H1 (cell line): ENCODE data around the gene SPINK7. TPM values are rescaled to one million over a fixed set of nuclear protein-coding genes. Genes with fewer than 3 reads are reported as not detected.

Experiments used
- CTCF ChIA-PET: fragments of 300-600 bp; sonication (Branson Sonifier 250); formaldehyde crosslinking; loops from one replicate; lab custom pipeline; 2021; ENCODE audit not compliant: partially characterized antibody; lab: Charles Lee
- POLR2A ChIA-PET: fragments of 300-600 bp; sonication (Branson Sonifier 250); formaldehyde crosslinking; loops from one replicate; lab custom pipeline; 2021; ENCODE audit warnings: inconsistent platforms; ENCODE audit not compliant: partially characterized antibody; lab: Charles Lee
- DNase-seq, 2 experiments: peaks; one replicate each; pipeline versions ENCODE4 v3.0.0 to v3.0.0-alpha.2; 2010 to 2022; ENCODE audit warnings: low spot score in 2 of 2, low read depth in 1 of 2, mixed read lengths in 1 of 2
- FAIRE-seq: peaks from 2 replicates; lab custom pipeline; 2011; peaks lifted over from hg19 to GRCh38; lab: Jason Lieb, UNC
- H2AFZ ChIP-seq: 2 replicates; pipeline ENCODE4 v1.8.1; 2012; ENCODE audit warnings: low read length, inconsistent platforms
- H2AK5ac ChIP-seq: 2 replicates; pipeline ENCODE4 v1.6.1; 2013; ENCODE audit warnings: low read depth, low read length
- H2BK120ac ChIP-seq: replicated peaks from 2 replicates; pipeline ENCODE3; 2013; ENCODE audit warnings: low read depth, low read length, inconsistent platforms
- H2BK12ac ChIP-seq: 2 replicates; pipeline ENCODE4 v1.6.1; 2013; ENCODE audit warnings: low read depth, low read length
- H2BK15ac ChIP-seq: 2 replicates; pipeline ENCODE4 v1.6.1; 2013; ENCODE audit warnings: low read length
- H2BK20ac ChIP-seq: 2 replicates; pipeline ENCODE4 v1.6.1; 2013; ENCODE audit warnings: low read length
- H2BK5ac ChIP-seq: 2 replicates; pipeline ENCODE4 v1.6.1; 2013; ENCODE audit warnings: low read depth, low read length
- H3K14ac ChIP-seq: 2 replicates; pipeline ENCODE4 v1.6.1; 2013; ENCODE audit warnings: inconsistent platforms; ENCODE audit not compliant: insufficient read length
- H3K18ac ChIP-seq: 2 replicates; pipeline ENCODE4 v1.6.1; 2013; ENCODE audit warnings: low read length; ENCODE audit errors: extremely low read depth
- H3K23ac ChIP-seq: 2 replicates; pipeline ENCODE4 v1.6.1; 2013; ENCODE audit warnings: inconsistent platforms; ENCODE audit not compliant: insufficient read length
- H3K23me2 ChIP-seq: 2 replicates; pipeline ENCODE4 v1.6.1; 2013; ENCODE audit warnings: low read depth, low read length
- H3K27ac ChIP-seq: 2 replicates; pipeline ENCODE4 v1.6.1; 2011; ENCODE audit warnings: low read depth, low read length, inconsistent platforms
- H3K27me3 ChIP-seq, 4 experiments: replicated peaks in 1 of 4; 1 replicate in 1 of 4; 2 replicates in 3 of 4; pipeline versions ENCODE4 v1.6.1 to v1.8.1; 2011 to 2013; ENCODE audit warnings: low read length in 3 of 4, mild to moderate bottlenecking in 3 of 4, inconsistent platforms in 2 of 4, mixed read lengths in 2 of 4, moderate library complexity in 1 of 4; ENCODE audit not compliant: control insufficient read depth in 3 of 4, insufficient read depth in 3 of 4; ENCODE audit errors: extremely low read depth in 1 of 4
- H3K36me3 ChIP-seq, 4 experiments: 2 replicates each; pipeline versions ENCODE4 v1.6.1 to v1.8.1; 2011 to 2013; ENCODE audit warnings: mild to moderate bottlenecking in 4 of 4, low read length in 3 of 4, moderate library complexity in 2 of 4, control low read depth in 1 of 4, inconsistent platforms in 1 of 4; ENCODE audit not compliant: insufficient read depth in 4 of 4, control insufficient read depth in 2 of 4
- H3K4ac ChIP-seq: replicated peaks from 2 replicates; pipeline ENCODE3; 2013; ENCODE audit warnings: low read length, low read depth, mixed read lengths, inconsistent platforms; ENCODE audit not compliant: insufficient read length
- H3K4me1 ChIP-seq, 4 experiments: replicated peaks in 1 of 4; 1 replicate in 1 of 4; 2 replicates in 3 of 4; pipeline versions ENCODE4 v1.6.1 to v1.8.1; 2011 to 2013; ENCODE audit warnings: low read length in 3 of 4, inconsistent platforms in 2 of 4, mixed read lengths in 1 of 4; ENCODE audit not compliant: insufficient read depth in 4 of 4, control insufficient read depth in 3 of 4
- H3K4me2 ChIP-seq, 2 experiments: 2 replicates each; pipeline versions ENCODE4 v1.6.1 to v1.8.1; 2011 to 2013; ENCODE audit warnings: low read depth in 2 of 2, low read length in 2 of 2, control low read depth in 1 of 2, inconsistent platforms in 1 of 2, mild to moderate bottlenecking in 1 of 2; ENCODE audit not compliant: insufficient read depth in 1 of 2
- H3K4me3 ChIP-seq, 4 experiments: fragments of 200-600, 300-600 bp in 1 of 4; sonication (generic), shearing (Covaris generic), sonication (Bioruptor Twin) in 1 of 4; 2 replicates each; pipeline versions ENCODE4 v1.5.1 to v1.8.1; 2011 to 2016; ENCODE audit warnings: low read length in 4 of 4, low read depth in 3 of 4, control low read depth in 2 of 4, inconsistent platforms in 2 of 4, mild to moderate bottlenecking in 2 of 4, mixed read lengths in 1 of 4, moderate library complexity in 1 of 4; ENCODE audit not compliant: insufficient read depth in 2 of 4; ENCODE audit errors: extremely low read depth in 1 of 4
- H3K56ac ChIP-seq: replicated peaks from 2 replicates; pipeline ENCODE3; 2013; ENCODE audit warnings: low read depth, mild to moderate bottlenecking, mixed read lengths, low read length, inconsistent platforms; ENCODE audit not compliant: insufficient read length
- H3K79me1 ChIP-seq: 2 replicates; pipeline ENCODE4 v1.6.1; 2013; ENCODE audit warnings: low read depth, low read length, control low read depth
- H3K79me2 ChIP-seq, 2 experiments: 2 replicates each; pipeline versions ENCODE4 v1.6.1 to v1.8.1; 2012 to 2013; ENCODE audit warnings: low read length in 2 of 2, mild to moderate bottlenecking in 2 of 2, inconsistent platforms in 1 of 2; ENCODE audit not compliant: insufficient read depth in 2 of 2, control insufficient read depth in 1 of 2
- H3K9ac ChIP-seq, 4 experiments: replicated peaks in 1 of 4; 1 replicate in 1 of 4; 2 replicates in 3 of 4; pipeline versions ENCODE4 v1.6.1 to v1.8.1; 2011 to 2013; ENCODE audit warnings: low read depth in 3 of 4, low read length in 3 of 4, control low read depth in 2 of 4, mild to moderate bottlenecking in 2 of 4, moderate library complexity in 2 of 4, inconsistent platforms in 1 of 4; ENCODE audit errors: extremely low read depth in 1 of 4
- H3K9me3 ChIP-seq, 2 experiments: 2 replicates each; pipeline versions ENCODE4 v1.6.1 to v1.8.1; 2012 to 2013; ENCODE audit warnings: mild to moderate bottlenecking in 2 of 2, moderate library complexity in 2 of 2, control low read depth in 1 of 2, inconsistent platforms in 1 of 2, low read depth in 1 of 2, low read length in 1 of 2, mixed read lengths in 1 of 2; ENCODE audit not compliant: insufficient read depth in 2 of 2
- H4K20me1 ChIP-seq, 2 experiments: replicated peaks in 1 of 2; 2 replicates each; pipeline versions ENCODE3 to v1.8.1; 2011 to 2013; ENCODE audit warnings: inconsistent platforms in 2 of 2, low read length in 2 of 2, mild to moderate bottlenecking in 1 of 2; ENCODE audit not compliant: insufficient read depth in 2 of 2, control insufficient read depth in 1 of 2
- H4K5ac ChIP-seq: 2 replicates; pipeline ENCODE4 v1.6.1; 2013; ENCODE audit warnings: low read length, low read depth, mixed read lengths, inconsistent platforms; ENCODE audit not compliant: insufficient read length
- H4K8ac ChIP-seq: 2 replicates; pipeline ENCODE4 v1.8.0; 2013; ENCODE audit warnings: mild to moderate bottlenecking, moderate library complexity, low read length, inconsistent platforms; ENCODE audit not compliant: insufficient read depth; ENCODE audit errors: extremely low read depth
- H4K91ac ChIP-seq: replicated peaks from 2 replicates; pipeline ENCODE3; 2013; ENCODE audit warnings: low read length, mixed read lengths, inconsistent platforms; ENCODE audit not compliant: insufficient read length
- BACH1 ChIP-seq: IDR thresholded peaks from 2 replicates; pipeline ENCODE4 v1.6.1; 2012; ENCODE audit warnings: low read length, improper control_type of control experiment
- BRCA1 ChIP-seq: IDR thresholded peaks from 2 replicates; pipeline ENCODE4 v1.6.1; 2012; ENCODE audit warnings: low read depth, low read length, improper control_type of control experiment
- CHD2 ChIP-seq: IDR thresholded peaks from 2 replicates; pipeline ENCODE4 v1.6.1; 2012; ENCODE audit warnings: low read length, improper control_type of control experiment
- CTCF ChIP-seq, 3 experiments: IDR thresholded peaks; 1 replicate in 2 of 3; 2 replicates in 1 of 3; pipeline versions ENCODE4 v1.5.1 to v1.6.1; 2011; ENCODE audit warnings: low read length in 3 of 3, mild to moderate bottlenecking in 3 of 3, inconsistent platforms in 2 of 3, low read depth in 1 of 3, moderate library complexity in 1 of 3; ENCODE audit not compliant: insufficient read depth in 1 of 3; ENCODE audit errors: control extremely low read depth in 1 of 3
- EGR1 ChIP-seq: IDR thresholded peaks from 2 replicates; pipeline ENCODE4 v1.6.1; 2011; ENCODE audit warnings: low read depth, low read length, borderline replicate concordance
- EP300 ChIP-seq, 2 experiments: IDR thresholded peaks; 1 replicate in 1 of 2; 2 replicates in 1 of 2; pipeline ENCODE4 v1.6.1; 2011 to 2012; ENCODE audit warnings: low read depth in 2 of 2, low read length in 2 of 2, mild to moderate bottlenecking in 2 of 2, borderline replicate concordance in 1 of 2, inconsistent platforms in 1 of 2, moderate library complexity in 1 of 2
- KDM4A ChIP-seq: IDR thresholded peaks from one replicate; pipeline ENCODE4 v1.7.1; 2012; ENCODE audit warnings: low read depth, mild to moderate bottlenecking, moderate library complexity, low read length, inconsistent platforms; ENCODE audit not compliant: severe bottlenecking
- POLR2AphosphoS5 ChIP-seq: IDR thresholded peaks from 2 replicates; pipeline ENCODE4 v1.6.1; 2011; ENCODE audit warnings: low read depth, low read length
- RBBP5 ChIP-seq: IDR thresholded peaks from 2 replicates; pipeline ENCODE4 v1.7.1; 2012; ENCODE audit warnings: low read depth, mild to moderate bottlenecking, inconsistent platforms, low read length, moderate library complexity, borderline replicate concordance
- SP4 ChIP-seq: IDR thresholded peaks from 2 replicates; pipeline ENCODE4 v1.6.1; 2012; ENCODE audit warnings: low read length, inconsistent platforms
- SUZ12 ChIP-seq: fragments of 200-600 bp; sonication (generic); IDR thresholded peaks from 2 replicates; pipeline ENCODE4 v1.6.1; 2012; ENCODE audit warnings: mild to moderate bottlenecking, inconsistent platforms, low read length, moderate library complexity, mixed read lengths
- TAF7 ChIP-seq: optimal IDR thresholded peaks from 2 replicates; pipeline ENCODE3; 2011; ENCODE audit warnings: low read depth, mild to moderate bottlenecking, inconsistent platforms, low read length, moderate library complexity, borderline replicate concordance
- TEAD4 ChIP-seq: IDR thresholded peaks from 2 replicates; pipeline ENCODE4 v1.6.1; 2012; ENCODE audit warnings: low read depth, low read length, inconsistent platforms, mixed read lengths
- polyA plus RNA-seq, 7 experiments: library from polyadenylated mRNA; depleted of rRNA in 3 of 7; stranded (reverse) in 5 of 7; unstranded in 2 of 7; fragments of >200 nt in 5 of 7; fragments of 200-250 nt in 2 of 7; gene quantifications; 1 replicate in 5 of 7; 2 replicates in 1 of 7; 4 replicates in 1 of 7; pipeline versions ENCODE4 v1.2.1 to v1.2.3, GENCODE V29; 2011 to 2013; ENCODE audit warnings: missing spikeins in 2 of 7, mixed read lengths in 2 of 7
- total RNA-seq: library from RNA; stranded (reverse); fragmentation: NEBNext Ultra II Directional; extraction: Animal tissue kit (Norgen Biotek cat#: 25700); gene quantifications from 2 replicates; pipeline ENCODE4 v1.2.1, GENCODE V29; 2021

The SPINK7 gene
- total and polyA plus RNA-seq, 2 of the 8 experiments (the other 6 are each of a cell fraction or from before 2014, with no cell fraction given), result not detected

- Histone ChIP-seq H4K5ac (no peak overlapping the region), H3K27me3 (no peaks in the 10 kb centered on the region), H4K8ac (no peak overlapping the region), H3K18ac (no peak overlapping the region), H2BK20ac (no peak overlapping the region), H3K9me3 (no peaks in the 10 kb centered on the region), H3K79me2 (no peaks in the 10 kb centered on the region), H3K4me2 (no peak overlapping the region), H2BK5ac (no peak overlapping the region), H3K79me1 (no peaks in the 10 kb centered on the region), H3K23ac (no peak overlapping the region), H3K9ac (no peak overlapping the region), H4K20me1 (no peaks in the 10 kb centered on the region), H2BK12ac (no peak overlapping the region), H4K91ac (no peak overlapping the region), H3K27ac (no peak overlapping the region), H3K4me1 (no peaks in the 10 kb centered on the region), H3K4me3 (no peak overlapping the region), H2AFZ (no peak overlapping the region), H2BK15ac (no peak overlapping the region), H3K56ac (no peak overlapping the region), H2BK120ac (no peak overlapping the region), H3K4ac (no peak overlapping the region), H2AK5ac (no peak overlapping the region), H3K36me3 (no peaks in the 10 kb centered on the region), H3K14ac (no peak overlapping the region), H3K23me2 (no peaks in the 10 kb centered on the region)
- no peak for DNase-seq
- FAIRE-seq, result no peak
- ChIA-PET POLR2A (interaction anchor here (0.6 kb wide), 1 partner anchor 265 kb away, joined by 4 read pairs; no protein-coding TSS in a partner anchor), CTCF (interaction anchor here (0.5 to 2.8 kb wide), 3 partner anchors 10 to 73 kb away, joined by 3 to 15 read pairs (median 3); no protein-coding TSS in a partner anchor)
- TF ChIP-seq BACH1 (no peak), KDM4A (no peak), TEAD4 (no peak), BRCA1 (no peak), POLR2AphosphoS5 (no peak), RBBP5 (no peak), SP4 (no peak), CHD2 (no peak), CTCF (IDR thresholded peaks at IDR 0.05; ENCODE audit: control extremely low read depth in 1 of 3, insufficient read depth in 1 of 3, low read depth in 1 of 3, low read length in 3 of 3) (no peak), EGR1 (no peak), EP300 (IDR thresholded peaks at IDR 0.05; ENCODE audit: borderline replicate concordance in 1 of 2, low read depth in 2 of 2, low read length in 2 of 2) (no peak), SUZ12 (no peak), TAF7 (no peak)
Observed at GRCh38 chr5:148364343-148364742, 52.1 kb downstream of the SPINK7 start.
